T-cell (primary cell): ENCODE results near the gene SPDYC. TPM values are rescaled to one million over a fixed set of nuclear protein-coding genes. Genes with fewer than 3 reads are reported as not detected.

Experiments used
- ATAC-seq, 4 experiments: fragments of 200-7000 bp in 3 of 4; fragments of 150-1000 bp in 1 of 4; cut with Tn5 transposase; replicated peaks in 1 of 4; 1 replicate in 3 of 4; 2 replicates in 1 of 4; pipeline ENCODE4 v1.10.0; 2021; ENCODE audit warnings: moderate library complexity in 3 of 4, mild to moderate bottlenecking in 2 of 4, moderate number of reproducible peaks in 1 of 4
- CTCF ChIA-PET, 2 donors: fragments of 300-600 bp; sonication (Branson Sonifier 250); formaldehyde crosslinking; loops; one replicate each; lab custom pipeline; 2022; ENCODE audit warnings: antibody characterized with exemption in 2 of 2; lab: Charles Lee
- POLR2A ChIA-PET, 2 donors: fragments of 300-600 bp; sonication (Branson Sonifier 250); formaldehyde crosslinking; loops; one replicate each; lab custom pipeline; 2022; ENCODE audit warnings: antibody characterized with exemption in 2 of 2; lab: Charles Lee
- DNase-seq, 35 experiments: peaks; one replicate each; pipeline versions ENCODE4 v3.0.0 to v3.0.0-alpha.2; 2013 to 2023
- H3K27ac ChIP-seq: one replicate; pipeline ENCODE4 v1.5.1; 2013; ENCODE audit warnings: low read length
- H3K27me3 ChIP-seq, 2 experiments: replicated peaks in 1 of 2; 1 replicate in 1 of 2; 2 replicates in 1 of 2; pipeline versions ENCODE4 v1.6.1 to v1.7.0; 2013; ENCODE audit warnings: low read length in 1 of 2, mixed read lengths in 1 of 2; ENCODE audit not compliant: control insufficient read depth in 2 of 2, insufficient read depth in 2 of 2; ENCODE audit errors: extremely low read depth in 1 of 2
- H3K36me3 ChIP-seq, 2 donors: 1 replicate in 1 of 2; 2 replicates in 1 of 2; pipeline versions ENCODE4 v1.6.1 to v1.7.0; 2013; ENCODE audit warnings: low read length in 1 of 2; ENCODE audit not compliant: control insufficient read depth in 2 of 2, insufficient read depth in 1 of 2; ENCODE audit errors: extremely low read depth in 1 of 2
- H3K4me1 ChIP-seq, 2 experiments: 1 replicate in 1 of 2; 2 replicates in 1 of 2; pipeline versions ENCODE4 v1.6.1 to v1.7.0; 2013; ENCODE audit warnings: low read length in 2 of 2, mixed read lengths in 1 of 2; ENCODE audit not compliant: insufficient read depth in 2 of 2, control insufficient read depth in 1 of 2; ENCODE audit errors: extremely low read depth in 1 of 2
- H3K4me3 ChIP-seq, 2 donors: 1 replicate in 1 of 2; 2 replicates in 1 of 2; pipeline versions ENCODE4 v1.5.1 to v1.7.0; 2013; ENCODE audit warnings: mild to moderate bottlenecking in 2 of 2, low read length in 1 of 2, moderate library complexity in 1 of 2; ENCODE audit not compliant: control insufficient read depth in 1 of 2; ENCODE audit errors: extremely low read depth in 1 of 2
- H3K9me3 ChIP-seq: 2 replicates; pipeline ENCODE4 v1.7.0; 2013
- H3K27ac Mint-ChIP-seq, 2 donors: one replicate each; pipeline ENCODE4 v1.8.0; 2020 to 2021; ENCODE audit warnings: mild to moderate bottlenecking in 2 of 2, mixed read lengths in 2 of 2
- H3K27me3 Mint-ChIP-seq, 2 donors: one replicate each; pipeline ENCODE4 v1.8.0; 2021 to 2022; ENCODE audit warnings: mixed read lengths in 2 of 2
- H3K36me3 Mint-ChIP-seq: one replicate; pipeline ENCODE4 v1.8.0; 2021; ENCODE audit warnings: mixed read lengths
- H3K4me1 Mint-ChIP-seq, 3 donors: one replicate each; pipeline ENCODE4 v1.8.0; 2020 to 2022; ENCODE audit warnings: mixed read lengths in 3 of 3, mild to moderate bottlenecking in 1 of 3
- H3K4me3 Mint-ChIP-seq, 3 donors: one replicate each; pipeline ENCODE4 v1.8.0; 2020 to 2022; ENCODE audit warnings: mild to moderate bottlenecking in 3 of 3, mixed read lengths in 3 of 3, moderate library complexity in 3 of 3
- H3K9me3 Mint-ChIP-seq, 3 donors: one replicate each; pipeline ENCODE4 v1.8.0; 2020 to 2022; ENCODE audit warnings: mixed read lengths in 3 of 3
- WGBS: methylation state at CpG from one replicate; pipeline ENCODE4 v1.1.5; 2013; ENCODE audit warnings: missing lambda C conversion rate; ENCODE audit not compliant: insufficient coverage; 5-methylcytosine and 5-hydroxymethylcytosine counted together
- total RNA-seq, 35 experiments: library from RNA in 6 of 35; stranded (reverse) in 6 of 35; fragments of 120-200 nt in 1 of 35; gene quantifications; one replicate each; pipeline versions ENCODE4 v1.2.1 to v1.2.4 and lab custom pipeline; 2013 to 2026

SPDYC gene
- total RNA-seq, 5 donors from 2014 or later (not counting 1 experiment from before 2014, with no cell fraction given) = not detected

- no peak overlapping the region for H3K4me3 Mint-ChIP-seq
- ATAC-seq (no peak), DNase-seq (no peak)
- no peaks in the 10 kb centered on the region for H3K9me3 Mint-ChIP-seq
- peaks cover 9 to 28% of the 10 kb centered on the region in 2 experiments for H3K4me1 ChIP-seq
- H3K27ac ChIP-seq = no peak overlapping the region
- H3K27ac Mint-ChIP-seq = no peak overlapping the region
- ChIA-PET CTCF (interaction anchor here in 1 of 2 donors (1.1 kb wide), 1 partner anchor 14 kb away, joined by 5 read pairs; the partner anchor contains the start of gene TM7SF2), POLR2A (interaction anchor here (0.6 to 1.2 kb wide), 2 partner anchors 9 to 208 kb away, joined by 3 read pairs; no protein-coding TSS in a partner anchor)
- H3K27me3 ChIP-seq = no peaks in the 10 kb centered on the region
- no peaks in the 10 kb centered on the region for H3K27me3 Mint-ChIP-seq
- no peak overlapping the region for H3K4me3 ChIP-seq
- H3K9me3 ChIP-seq = no peaks in the 10 kb centered on the region
- H3K36me3 ChIP-seq = peaks cover 21 to 71% of the 10 kb centered on the region in 2 donors
- peaks cover 31 to 34% (median 32%) of the 10 kb centered on the region in 3 donors for H3K4me1 Mint-ChIP-seq
- WGBS = 93% methylated on average over 5 of the region's 12 CpGs
- peaks cover 31% of the 10 kb centered on the region for H3K36me3 Mint-ChIP-seq
These were observed 44.6 kb upstream of the SPDYC start for GRCh38 chr11:65125197-65126056.

- ChIA-PET CTCF (no interaction called here), POLR2A (interaction anchor here in 1 of 2 donors (1.0 kb wide), 1 partner anchor 9 kb away, joined by 4 read pairs; no protein-coding TSS in a partner anchor)
- Mint-ChIP-seq H3K4me1 (peaks cover 20 to 30% (median 22%) of the 10 kb centered on the region in 3 donors), H3K36me3 (peaks cover 27% of the 10 kb centered on the region), H3K4me3 (no peak overlapping the region), H3K27me3 (no peaks in the 10 kb centered on the region), H3K9me3 (no peaks in the 10 kb centered on the region), H3K27ac (no peak overlapping the region)
- Histone ChIP-seq H3K27me3 (no peaks in the 10 kb centered on the region), H3K4me3 (no peak overlapping the region), H3K4me1 (peaks cover 2 to 15% of the 10 kb centered on the region in 2 experiments), H3K36me3 (peaks cover 28 to 76% of the 10 kb centered on the region in 2 donors), H3K27ac (no peak overlapping the region), H3K9me3 (no peaks in the 10 kb centered on the region)
- DNase-seq = no peak
- WGBS = 92% methylated on average over 4 of the region's 6 CpGs
- ATAC-seq = no peak
These were observed 43.3 kb upstream of the SPDYC start for GRCh38 chr11:65126624-65127274.

DNA sequence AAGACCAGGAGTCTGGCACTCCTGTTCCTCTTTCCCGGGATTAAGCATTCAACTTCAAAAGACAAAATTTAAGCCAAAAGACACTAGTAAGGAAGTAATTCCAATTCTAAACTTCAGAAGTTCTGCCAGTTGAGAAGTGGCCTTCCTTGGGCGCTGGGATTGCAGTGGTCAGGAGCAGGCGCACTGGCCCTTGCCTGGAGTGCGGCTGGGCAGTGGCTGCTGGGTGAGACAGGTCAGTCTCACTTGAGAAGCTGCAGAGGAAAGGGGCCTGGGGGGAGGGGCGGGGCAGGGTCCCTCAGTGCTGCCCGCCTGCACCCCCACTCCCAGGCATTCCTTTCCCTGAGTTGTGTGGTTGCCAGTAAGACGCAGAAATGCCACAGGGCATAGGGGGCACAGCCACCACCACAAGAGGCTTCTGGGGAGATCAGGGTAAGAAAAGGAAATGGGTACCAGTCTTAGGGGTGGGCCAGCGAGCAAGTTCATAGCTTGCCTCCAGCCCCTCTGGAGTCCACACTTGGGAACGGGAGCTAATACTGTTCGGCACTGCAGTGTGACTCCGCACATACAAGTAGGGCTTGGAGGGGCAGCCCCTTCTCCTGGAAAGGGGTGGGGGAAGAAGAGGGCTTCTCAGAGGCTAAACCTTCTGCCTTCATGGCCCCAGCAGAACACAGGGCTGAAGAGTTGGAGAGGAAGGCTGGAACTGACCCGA, 42.4 kb upstream of the SPDYC start:
- no peaks in the 10 kb centered on the region for H3K9me3 Mint-ChIP-seq
- peaks cover 15 to 31% (median 21%) of the 10 kb centered on the region in 3 donors for H3K4me1 Mint-ChIP-seq
- ChIA-PET POLR2A (interaction anchor here in 1 of 2 donors (1.0 kb wide), 1 partner anchor 9 kb away, joined by 4 read pairs; no protein-coding TSS in a partner anchor), CTCF (no interaction called here)
- Histone ChIP-seq H3K4me3 (no peak overlapping the region), H3K4me1 (peaks cover 2 to 20% of the 10 kb centered on the region in 2 experiments), H3K36me3 (peaks cover 33 to 85% of the 10 kb centered on the region in 2 donors), H3K9me3 (no peaks in the 10 kb centered on the region), H3K27me3 (no peaks in the 10 kb centered on the region), H3K27ac (no peak overlapping the region)
- ATAC-seq (no peak), DNase-seq (no peak)
- WGBS = 96% methylated on average over 6 of the region's 12 CpGs
- no peaks in the 10 kb centered on the region for H3K27me3 Mint-ChIP-seq
- H3K4me3 Mint-ChIP-seq = no peak overlapping the region
- no peak overlapping the region for H3K27ac Mint-ChIP-seq
- peaks cover 19% of the 10 kb centered on the region for H3K36me3 Mint-ChIP-seq

GRCh38 chr11:65128182-65129145, 41.6 kb upstream of the SPDYC start:
- Histone ChIP-seq H3K36me3 (peaks cover 33 to 87% of the 10 kb centered on the region in 2 donors), H3K4me3 (no peak overlapping the region), H3K4me1 (peaks cover 6 to 21% of the 10 kb centered on the region in 2 experiments), H3K27me3 (no peaks in the 10 kb centered on the region), H3K27ac (no peak overlapping the region), H3K9me3 (no peaks in the 10 kb centered on the region)
- DNase-seq (no peak), ATAC-seq (no peak)
- no peak overlapping the region for H3K4me3 Mint-ChIP-seq
- peaks cover 15 to 33% (median 23%) of the 10 kb centered on the region in 3 donors for H3K4me1 Mint-ChIP-seq
- no peaks in the 10 kb centered on the region for H3K9me3 Mint-ChIP-seq
- H3K36me3 Mint-ChIP-seq = peaks cover 19% of the 10 kb centered on the region
- POLR2A ChIA-PET = interaction anchor here in 1 of 2 donors (0.5 kb wide), 1 partner anchor 201 kb away, joined by 3 read pairs; no protein-coding TSS in a partner anchor
- H3K27ac Mint-ChIP-seq = no peak overlapping the region
- CTCF ChIA-PET = no interaction called here
- no peaks in the 10 kb centered on the region for H3K27me3 Mint-ChIP-seq
- 95% methylated on average over 14 of the region's 15 CpGs for WGBS

DNA sequence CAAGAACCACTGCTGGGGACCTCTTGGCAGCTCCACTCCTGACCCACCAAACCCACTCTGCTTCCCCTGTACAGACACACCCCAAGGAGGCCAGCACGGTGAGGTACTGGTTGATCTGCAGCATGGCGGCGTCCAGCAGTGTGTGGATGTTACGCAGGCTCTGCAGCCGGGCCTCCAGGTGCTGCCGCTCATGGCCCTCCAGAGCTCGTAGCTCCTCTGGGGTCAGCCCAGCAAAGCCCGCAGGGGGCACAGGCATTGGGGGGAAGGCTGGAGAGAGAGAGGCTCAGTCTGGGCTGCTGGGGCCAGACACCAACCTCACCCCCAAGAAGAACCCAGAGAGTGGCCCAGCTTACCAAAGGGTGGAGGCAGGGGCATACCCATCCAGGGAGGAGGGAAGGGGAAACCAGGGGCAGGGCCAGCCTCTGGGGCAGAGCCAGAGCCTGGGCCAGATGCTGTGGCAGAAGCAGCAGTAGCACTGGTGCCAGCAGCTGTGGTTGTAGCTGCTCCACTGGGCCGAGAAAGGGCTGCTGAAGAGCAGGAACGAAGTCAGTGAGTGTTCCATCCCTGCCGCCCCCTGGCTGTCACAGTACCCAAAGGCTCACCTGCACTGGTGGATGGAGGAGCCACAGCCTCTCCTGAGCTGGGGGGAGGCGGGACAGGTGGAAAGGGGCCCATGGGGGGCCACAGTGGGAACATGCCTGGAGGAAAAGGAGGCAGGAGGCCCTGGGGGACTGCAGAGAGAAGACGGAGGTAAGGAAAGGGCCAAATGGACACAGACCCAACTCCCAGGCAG, 40.2 kb upstream of the SPDYC start:
- H3K4me3 ChIP-seq = no peak overlapping the region
- peaks cover 12% of the 10 kb centered on the region for H3K36me3 Mint-ChIP-seq
- 94% methylated on average over 9 of the region's 13 CpGs for WGBS
- no peaks in the 10 kb centered on the region for H3K27me3 ChIP-seq
- H3K27ac ChIP-seq = no peak overlapping the region
- H3K36me3 ChIP-seq = peaks cover 27 to 78% of the 10 kb centered on the region in 2 donors
- H3K27me3 Mint-ChIP-seq = no peaks in the 10 kb centered on the region
- no peak overlapping the region for H3K27ac Mint-ChIP-seq
- H3K4me3 Mint-ChIP-seq = no peak overlapping the region
- POLR2A ChIA-PET = interaction anchor here in 1 of 2 donors (0.5 kb wide), 2 partner anchors 19 to 200 kb away, joined by 3 to 6 read pairs; no protein-coding TSS in a partner anchor
- ATAC-seq = no peak
- no peaks in the 10 kb centered on the region for H3K9me3 Mint-ChIP-seq
- no peak for DNase-seq
- H3K9me3 ChIP-seq = no peaks in the 10 kb centered on the region
- peaks cover 15 to 28% (median 21%) of the 10 kb centered on the region in 3 donors for H3K4me1 Mint-ChIP-seq
- CTCF ChIA-PET = no interaction called here
- H3K4me1 ChIP-seq = peaks cover 10 to 22% of the 10 kb centered on the region in 2 experiments
